HCT116 (cell line): ENCODE data around the gene TRDMT1. TPM values are rescaled to one million over a fixed set of nuclear protein-coding genes. Genes with fewer than 3 reads are reported as not detected.

Experiments
- ATAC-seq: fragments of 200-7000 bp; cut with Tn5 transposase; 2 replicates; pipeline ENCODE4 v1.9.1; 2020; ENCODE audit warnings: mild to moderate bottlenecking, moderate library complexity
- BruUV-seq: library from RNA; stranded (reverse); fragments of 400-500 nt; replicated peaks from 2 replicates; lab custom pipeline; 2021; lab: Mats Ljungman, UMichigan
- CTCF ChIA-PET: fragments of 300-600 bp; sonication (Branson Sonifier 250); formaldehyde crosslinking; loops from one replicate; lab custom pipeline; 2021; ENCODE audit warnings: antibody characterized with exemption; lab: Charles Lee
- POLR2A ChIA-PET: fragments of 300-600, 350-600 bp; sonication (Branson Sonifier 250); formaldehyde crosslinking; loops from one replicate; lab custom pipeline; 2021; ENCODE audit warnings: antibody characterized with exemption; lab: Charles Lee
- RAD21 ChIA-PET, 2 experiments: fragments of 300-600 bp; sonication (Branson Sonifier 250); formaldehyde crosslinking; loops; one replicate each; lab custom pipeline; 2023; ENCODE audit warnings: low total read pairs in 2 of 2; ENCODE audit not compliant: uncharacterized antibody in 2 of 2, unreplicated experiment in 2 of 2, low non-redundant PET in 1 of 2; lab: Charles Lee
- DNase-seq: peaks from one replicate; pipeline ENCODE4 v3.0.0-alpha.2; 2010; ENCODE audit warnings: low read depth, low spot score
- H2AFZ ChIP-seq: fragments of 200-600 bp; shearing (Covaris generic), sonication (generic); 2 replicates; pipeline ENCODE4 v1.6.1; 2017; ENCODE audit warnings: low read depth, mixed run types, mixed read lengths, antibody characterized with exemption, low read length; ENCODE audit not compliant: poor library complexity, severe bottlenecking
- H3K27ac ChIP-seq: 2 replicates; pipeline ENCODE4 v1.5.1; 2012; ENCODE audit warnings: low read depth, low read length
- H3K27me3 ChIP-seq: fragments of 200-600 bp; sonication (generic); 2 replicates; pipeline ENCODE4 v1.6.1; 2016; ENCODE audit warnings: mixed run types, low read length, mixed read lengths; ENCODE audit not compliant: insufficient read depth
- H3K36me3 ChIP-seq, 2 experiments: fragments of 200-500 bp in 1 of 2; fragments of 200-600 bp in 1 of 2; sonication (Bioruptor generic) in 1 of 2; sonication (generic) in 1 of 2; 2 replicates each; pipeline versions ENCODE4 v1.5.1 to v1.6.1; 2014 to 2016; ENCODE audit warnings: low read length in 2 of 2, inconsistent platforms in 1 of 2, mixed read lengths in 1 of 2, mixed run types in 1 of 2; ENCODE audit not compliant: insufficient read depth in 2 of 2, control insufficient read depth in 1 of 2
- H3K4me1 ChIP-seq, 2 experiments: fragments of 200-600 bp in 1 of 2; sonication (generic) in 1 of 2; 2 replicates each; pipeline versions ENCODE4 v1.5.1 to v1.6.1; 2012 to 2017; ENCODE audit warnings: low read length in 2 of 2, inconsistent platforms in 1 of 2, mild to moderate bottlenecking in 1 of 2, mixed read lengths in 1 of 2, mixed run types in 1 of 2, moderate library complexity in 1 of 2; ENCODE audit not compliant: insufficient read depth in 2 of 2, control insufficient read depth in 1 of 2
- H3K4me2 ChIP-seq: fragments of 200-600 bp; sonication (generic); 2 replicates; pipeline ENCODE4 v1.6.1; 2017; ENCODE audit warnings: mixed run types, low read length, mixed read lengths
- H3K4me3 ChIP-seq, 2 experiments: fragments of 200-600 bp in 1 of 2; sonication (generic) in 1 of 2; replicated peaks in 1 of 2; 2 replicates each; pipeline ENCODE4 v1.5.1; 2011 to 2016; ENCODE audit warnings: low read length in 2 of 2, control low read depth in 1 of 2, low read depth in 1 of 2, mild to moderate bottlenecking in 1 of 2, mixed read lengths in 1 of 2, mixed run types in 1 of 2
- H3K79me2 ChIP-seq: fragments of 200-600 bp; sonication (generic); 2 replicates; pipeline ENCODE4 v1.6.1; 2017; ENCODE audit warnings: mild to moderate bottlenecking, mixed run types, low read length, moderate library complexity, mixed read lengths; ENCODE audit not compliant: insufficient read depth
- H3K9ac ChIP-seq: fragments of 200-600 bp; sonication (generic); 2 replicates; pipeline ENCODE4 v1.6.1; 2016; ENCODE audit warnings: low read length, mixed read lengths
- H3K9me2 ChIP-seq: fragments of 200-600 bp; sonication (generic), shearing (Covaris generic); 2 replicates; pipeline ENCODE4 v1.6.1; 2017; ENCODE audit warnings: mixed run types, mild to moderate bottlenecking, moderate library complexity; ENCODE audit not compliant: insufficient read depth
- H3K9me3 ChIP-seq, 2 experiments: fragments of 200-500 bp in 1 of 2; fragments of 200-600 bp in 1 of 2; sonication (Bioruptor generic) in 1 of 2; sonication (generic) in 1 of 2; 2 replicates each; pipeline ENCODE4 v1.6.1; 2014 to 2017; ENCODE audit warnings: low read length in 2 of 2, mixed read lengths in 2 of 2, inconsistent platforms in 1 of 2, low read depth in 1 of 2, mild to moderate bottlenecking in 1 of 2, mixed run types in 1 of 2, moderate library complexity in 1 of 2; ENCODE audit not compliant: control insufficient read depth in 1 of 2, insufficient read depth in 1 of 2
- H4K20me1 ChIP-seq: fragments of 200-600 bp; sonication (generic), shearing (Covaris generic); 2 replicates; pipeline ENCODE4 v1.6.1; 2017; ENCODE audit warnings: mixed run types, mild to moderate bottlenecking, moderate library complexity; ENCODE audit not compliant: insufficient read depth
- ATF3 ChIP-seq: IDR thresholded peaks from 2 replicates; pipeline ENCODE4 v1.6.1; 2012
- CBX3 ChIP-seq: IDR thresholded peaks from 2 replicates; pipeline ENCODE4 v1.6.1; 2012; ENCODE audit warnings: low read depth
- ELF1 ChIP-seq: IDR thresholded peaks from 2 replicates; pipeline ENCODE4 v1.6.1; 2012; ENCODE audit warnings: low read depth, borderline replicate concordance
- EZH2 ChIP-seq: fragments of 200-600 bp; sonication (generic); IDR thresholded peaks from 2 replicates; pipeline ENCODE4 v1.6.1; 2017; ENCODE audit warnings: antibody characterized with exemption, mixed run types
- EZH2phosphoT487 ChIP-seq: fragments of 200-600 bp; IDR thresholded peaks from 2 replicates; pipeline ENCODE4 v1.6.1; 2018; ENCODE audit warnings: antibody characterized with exemption, borderline replicate concordance
- FOSL1 ChIP-seq: IDR thresholded peaks from 2 replicates; pipeline ENCODE4 v1.6.1; 2012; ENCODE audit warnings: low read depth
- MAX ChIP-seq: IDR thresholded peaks from 2 replicates; pipeline ENCODE4 v1.6.1; 2012
- RAD21 ChIP-seq: IDR thresholded peaks from 2 replicates; pipeline ENCODE4 v1.6.1; 2012; ENCODE audit warnings: low read depth, mild to moderate bottlenecking
- SP1 ChIP-seq: IDR thresholded peaks from 2 replicates; pipeline ENCODE4 v1.6.1; 2012; ENCODE audit warnings: low read depth
- SRF ChIP-seq: IDR thresholded peaks from 2 replicates; pipeline ENCODE4 v1.6.1; 2012; ENCODE audit warnings: low read depth
- ZFX ChIP-seq: fragments of 450-650 bp; IDR thresholded peaks from 2 replicates; pipeline ENCODE4 v1.6.1; 2017
- ZNF274 ChIP-seq: fragments of 200-500 bp; sonication (Bioruptor generic); IDR thresholded peaks from 2 replicates; pipeline ENCODE4 v1.6.1; 2014; ENCODE audit warnings: mild to moderate bottlenecking, low read depth, low read length, inconsistent platforms
- intact Hi-C: fragments of 100-400 bp; cut with micrococcal nuclease; formaldehyde crosslinking; loops from 2 replicates; pipeline ENCODE4 v1.10.0; 2022
- total RNA-seq: library from RNA; stranded (reverse); gene quantifications from one replicate; pipeline ENCODE4 v1.2.1, GENCODE V29; 2021; ENCODE audit not compliant: unreplicated experiment

The TRDMT1 gene
- total RNA-seq, 1 experiment from 2014 or later: 8.6 TPM

DNA sequence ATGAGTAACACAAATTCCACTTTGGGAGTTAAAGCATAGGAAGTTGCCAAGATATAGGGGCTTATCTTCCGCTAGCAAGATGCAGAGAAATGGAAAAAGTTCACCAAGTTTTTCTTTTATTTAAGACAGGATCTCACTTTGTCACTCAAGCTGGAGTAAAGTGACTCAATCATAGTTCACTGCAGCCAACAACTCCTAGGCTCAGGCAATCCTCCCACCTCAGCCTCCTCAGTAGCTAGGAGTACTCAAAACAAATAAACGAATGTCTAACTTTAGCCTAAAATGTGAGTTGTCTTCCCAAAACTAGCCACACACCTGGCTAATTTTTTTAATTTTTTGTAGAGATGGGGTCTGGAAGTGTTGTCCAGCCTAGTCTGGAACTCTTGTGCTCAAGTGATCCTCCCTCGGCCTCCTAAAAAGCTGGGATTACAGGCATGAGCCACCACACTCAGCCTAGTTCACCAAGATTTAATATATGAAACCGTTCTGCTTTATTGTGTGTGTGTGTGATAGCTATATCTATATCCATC, 36.5 kb upstream of the TRDMT1 start:
- H3K9me2 ChIP-seq: no peaks in the 10 kb centered on the region
- H3K79me2 ChIP-seq: no peaks in the 10 kb centered on the region
- H3K9me3 ChIP-seq: no peaks in the 10 kb centered on the region
- RAD21 ChIA-PET: no interaction called here
- no peak overlapping the region for H3K4me2 ChIP-seq
- no TSS peak for BruUV-seq
- no peaks in the 10 kb centered on the region for H3K36me3 ChIP-seq
- ATAC-seq (no peak), DNase-seq (no peak)
- no peak overlapping the region for H3K27ac ChIP-seq
- TF ChIP-seq ELF1: no peak
- no peak for TF ChIP-seq SP1
- TF ChIP-seq FOSL1: no peak
- no peak for TF ChIP-seq ATF3
- no peak for TF ChIP-seq SRF
- TF ChIP-seq CBX3: no peak
- no peak for TF ChIP-seq ZFX
- no peak for TF ChIP-seq MAX
- TF ChIP-seq ZNF274: no peak
- TF ChIP-seq EZH2: no peak
- no peak for TF ChIP-seq RAD21
- no peaks in the 10 kb centered on the region for H3K4me1 ChIP-seq
- no peak overlapping the region for H3K4me3 ChIP-seq
- H3K9ac ChIP-seq: no peak overlapping the region
- no peaks in the 10 kb centered on the region for H4K20me1 ChIP-seq
- no peak overlapping the region for H2AFZ ChIP-seq
- intact Hi-C loops: loop anchor here (10.0 kb wide), 1 partner anchor 173 kb away; no protein-coding TSS in a partner anchor
- no peaks in the 10 kb centered on the region for H3K27me3 ChIP-seq
- CTCF ChIA-PET: interaction anchor here (1.1 kb wide), 1 partner anchor 10 kb away, joined by 5 read pairs; the partner anchor contains the start of gene VIM
- POLR2A ChIA-PET: no interaction called here

DNA sequence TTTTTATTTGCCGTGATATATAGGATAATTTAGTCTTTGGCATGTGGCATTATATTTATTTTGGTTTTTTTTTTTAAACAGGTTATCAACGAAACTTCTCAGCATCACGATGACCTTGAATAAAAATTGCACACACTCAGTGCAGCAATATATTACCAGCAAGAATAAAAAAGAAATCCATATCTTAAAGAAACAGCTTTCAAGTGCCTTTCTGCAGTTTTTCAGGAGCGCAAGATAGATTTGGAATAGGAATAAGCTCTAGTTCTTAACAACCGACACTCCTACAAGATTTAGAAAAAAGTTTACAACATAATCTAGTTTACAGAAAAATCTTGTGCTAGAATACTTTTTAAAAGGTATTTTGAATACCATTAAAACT, 35.7 kb upstream of the TRDMT1 start:
- POLR2A ChIA-PET: no interaction called here
- Histone ChIP-seq H3K36me3 (no peaks in the 10 kb centered on the region), H3K4me2 (no peak overlapping the region)
- intact Hi-C loops: loop anchor here (10.0 kb wide), 1 partner anchor 172 kb away; no protein-coding TSS in a partner anchor
- no peak for TF ChIP-seq RAD21
- TF ChIP-seq ZFX: no peak
- TF ChIP-seq EZH2phosphoT487: no peak
- TF ChIP-seq, all 23 proteins: peak for 0
- Histone ChIP-seq H3K27me3 (no peaks in the 10 kb centered on the region), H3K9me3 (no peaks in the 10 kb centered on the region), H3K4me1 (no peaks in the 10 kb centered on the region), H3K9me2 (no peaks in the 10 kb centered on the region), H4K20me1 (no peaks in the 10 kb centered on the region), H2AFZ (no peak overlapping the region), H3K9ac (no peak overlapping the region), H3K27ac (no peak overlapping the region), H3K79me2 (no peaks in the 10 kb centered on the region), H3K4me3 (no peak overlapping the region)
- ChIA-PET CTCF (interaction anchor here (1.1 kb wide), 1 partner anchor 9 kb away, joined by 5 read pairs; the partner anchor contains the start of gene VIM), RAD21 (no interaction called here)
- ATAC-seq (no peak), DNase-seq (no peak)
- no TSS peak for BruUV-seq
